H9 (cell line): ENCODE results near the gene TMEM114. TPM values are rescaled to one million over a fixed set of nuclear protein-coding genes. Genes with fewer than 3 reads are reported as not detected.

ENCODE experiments used
- DNase-seq: peaks from one replicate; pipeline ENCODE4 v3.0.0-alpha.2; 2017
- H2AFZ ChIP-seq: one replicate; pipeline ENCODE4 v1.6.1; 2013; ENCODE audit warnings: mild to moderate bottlenecking, low read length, control low read depth, moderate library complexity
- H2AK5ac ChIP-seq: 2 replicates; pipeline ENCODE4 v1.6.1; 2013; ENCODE audit warnings: low read length, control low read depth, mixed read lengths; ENCODE audit not compliant: insufficient read length
- H2BK120ac ChIP-seq: one replicate; pipeline ENCODE4 v1.6.1; 2013; ENCODE audit warnings: low read depth, mild to moderate bottlenecking, low read length, control low read depth, inconsistent platforms; ENCODE audit not compliant: poor library complexity, severe bottlenecking
- H2BK12ac ChIP-seq: 2 replicates; pipeline ENCODE4 v1.6.1; 2013; ENCODE audit warnings: low read length, control low read depth, mixed read lengths, low read depth; ENCODE audit not compliant: insufficient read length
- H2BK15ac ChIP-seq: 2 replicates; pipeline ENCODE4 v1.6.1; 2013; ENCODE audit warnings: low read depth, low read length, control low read depth
- H2BK20ac ChIP-seq: one replicate; pipeline ENCODE4 v1.6.1; 2013; ENCODE audit warnings: low read depth, mild to moderate bottlenecking, low read length, control low read depth, inconsistent platforms; ENCODE audit not compliant: poor library complexity, severe bottlenecking
- H2BK5ac ChIP-seq: 2 replicates; pipeline ENCODE4 v1.6.1; 2013; ENCODE audit warnings: low read length, control low read depth, mixed read lengths; ENCODE audit not compliant: insufficient read length
- H3K14ac ChIP-seq: 2 replicates; pipeline ENCODE4 v1.6.1; 2013; ENCODE audit warnings: low read length, control low read depth; ENCODE audit not compliant: insufficient read depth
- H3K18ac ChIP-seq: 2 replicates; pipeline ENCODE4 v1.6.1; 2013; ENCODE audit warnings: low read depth, mild to moderate bottlenecking, mixed read lengths, low read length, control low read depth; ENCODE audit not compliant: insufficient read length
- H3K23ac ChIP-seq: 2 replicates; pipeline ENCODE4 v1.6.1; 2013; ENCODE audit warnings: low read length, control low read depth, mixed read lengths, low read depth; ENCODE audit not compliant: insufficient read length
- H3K23me2 ChIP-seq: 2 replicates; pipeline ENCODE4 v1.6.1; 2013; ENCODE audit warnings: low read depth, mild to moderate bottlenecking, mixed read lengths, low read length, control low read depth; ENCODE audit not compliant: insufficient read length, poor library complexity, severe bottlenecking
- H3K27ac ChIP-seq: 2 replicates; pipeline ENCODE4 v1.5.1; 2013; ENCODE audit warnings: low read length, control low read depth, mixed read lengths, low read depth; ENCODE audit not compliant: insufficient read length
- H3K27me3 ChIP-seq: 2 replicates; pipeline ENCODE4 v1.6.1; 2013; ENCODE audit warnings: low read length, control low read depth, inconsistent platforms; ENCODE audit not compliant: insufficient read depth
- H3K4ac ChIP-seq: 2 replicates; pipeline ENCODE4 v1.6.1; 2013; ENCODE audit warnings: low read depth, mild to moderate bottlenecking, control low read depth, inconsistent platforms, low read length, moderate library complexity
- H3K4me1 ChIP-seq: 2 replicates; pipeline ENCODE4 v1.6.1; 2013; ENCODE audit warnings: low read length, control low read depth, inconsistent platforms; ENCODE audit not compliant: insufficient read depth
- H3K4me2 ChIP-seq: 2 replicates; pipeline ENCODE4 v1.6.1; 2013; ENCODE audit warnings: low read length, control low read depth, mixed read lengths; ENCODE audit not compliant: insufficient read length, insufficient read depth
- H3K56ac ChIP-seq: 2 replicates; pipeline ENCODE4 v1.6.1; 2013; ENCODE audit warnings: low read depth, mild to moderate bottlenecking, mixed read lengths, low read length, control low read depth; ENCODE audit not compliant: insufficient read length
- H3K79me1 ChIP-seq: 2 replicates; pipeline ENCODE4 v1.6.1; 2013; ENCODE audit warnings: low read depth, mild to moderate bottlenecking, moderate library complexity, low read length, control low read depth, inconsistent platforms; ENCODE audit not compliant: insufficient read depth, poor library complexity, severe bottlenecking
- H3K79me2 ChIP-seq: 2 replicates; pipeline ENCODE4 v1.6.1; 2013; ENCODE audit warnings: low read length, control low read depth, inconsistent platforms; ENCODE audit not compliant: insufficient read depth
- H3K9ac ChIP-seq: 2 replicates; pipeline ENCODE4 v1.6.1; 2013; ENCODE audit warnings: low read length, control low read depth, mixed read lengths; ENCODE audit not compliant: insufficient read length; ENCODE audit errors: extremely low read depth
- H3K9me3 ChIP-seq: one replicate; pipeline ENCODE4 v1.6.1; 2013; ENCODE audit warnings: low read depth, low read length, inconsistent platforms; ENCODE audit not compliant: control insufficient read depth
- H3T11ph ChIP-seq: one replicate; pipeline ENCODE4 v1.6.1; 2013; ENCODE audit warnings: mild to moderate bottlenecking, low read length, control low read depth, inconsistent platforms
- H4K20me1 ChIP-seq: one replicate; pipeline ENCODE4 v1.6.1; 2013; ENCODE audit not compliant: control insufficient read depth, insufficient read length, insufficient read depth
- H4K5ac ChIP-seq: 2 replicates; pipeline ENCODE4 v1.6.1; 2013; ENCODE audit warnings: low read depth, mild to moderate bottlenecking, mixed read lengths, low read length, control low read depth; ENCODE audit not compliant: insufficient read length
- H4K8ac ChIP-seq: replicated peaks from 2 replicates; pipeline ENCODE4 v1.6.1; 2013; ENCODE audit warnings: low read length, control low read depth, mixed read lengths, low read depth; ENCODE audit not compliant: insufficient read length
- H4K91ac ChIP-seq: 2 replicates; pipeline ENCODE4 v1.6.1; 2013; ENCODE audit warnings: low read depth, mild to moderate bottlenecking, moderate library complexity, mixed read lengths, low read length, control low read depth; ENCODE audit not compliant: insufficient read length
- H3K27ac Mint-ChIP-seq, 3 experiments: 2 replicates in 2 of 3; 3 replicates in 1 of 3; pipeline ENCODE4 v1.8.0; 2020 to 2021; ENCODE audit warnings: mixed read lengths in 3 of 3, mild to moderate bottlenecking in 1 of 3, moderate library complexity in 1 of 3
- H3K27me3 Mint-ChIP-seq: 2 replicates; pipeline ENCODE4 v1.8.0; 2021; ENCODE audit warnings: low read depth, mild to moderate bottlenecking, moderate library complexity, mixed read lengths
- H3K36me3 Mint-ChIP-seq, 3 experiments: 2 replicates in 2 of 3; 3 replicates in 1 of 3; pipeline ENCODE4 v1.8.0; 2020 to 2021; ENCODE audit warnings: low read depth in 3 of 3, mixed read lengths in 3 of 3; ENCODE audit not compliant: insufficient read depth in 1 of 3
- H3K4me1 Mint-ChIP-seq, 2 experiments: 2 replicates each; pipeline ENCODE4 v1.8.0; 2020; ENCODE audit warnings: mixed read lengths in 2 of 2
- H3K4me3 Mint-ChIP-seq, 2 experiments: 2 replicates in 1 of 2; 3 replicates in 1 of 2; pipeline ENCODE4 v1.8.0; 2020 to 2021; ENCODE audit warnings: mild to moderate bottlenecking in 2 of 2, mixed read lengths in 2 of 2, moderate library complexity in 1 of 2
- H3K9me3 Mint-ChIP-seq, 2 experiments: 2 replicates in 1 of 2; 3 replicates in 1 of 2; pipeline ENCODE4 v1.8.0; 2020; ENCODE audit warnings: mild to moderate bottlenecking in 2 of 2, mixed read lengths in 2 of 2, moderate library complexity in 1 of 2
- WGBS: extraction: QIAGEN DNeasy Blood & Tissue Kit; methylation state at CpG from one replicate; pipeline ENCODE4 v1.1.7; 2013; ENCODE audit warnings: missing lambda C conversion rate, low lambda C conversion rate, mixed read lengths; ENCODE audit not compliant: insufficient read length; ENCODE audit errors: extremely low coverage; 5-methylcytosine and 5-hydroxymethylcytosine counted together
- total RNA-seq: library from RNA; stranded (reverse); gene quantifications from 2 replicates; pipeline ENCODE4 v1.2.1, GENCODE V29; 2021
- TF ChIP-seq, protein P1 (sequence below): fragments of 200-600 bp; sonication (generic); conservative IDR thresholded peaks from 3 replicates; pipeline ENCODE4 v1.8.0; 2021; ENCODE audit warnings: antibody characterized with exemption, mild to moderate bottlenecking

TMEM114 gene
- total RNA-seq, 1 experiment from 2014 or later: 0.33 TPM

DNA sequence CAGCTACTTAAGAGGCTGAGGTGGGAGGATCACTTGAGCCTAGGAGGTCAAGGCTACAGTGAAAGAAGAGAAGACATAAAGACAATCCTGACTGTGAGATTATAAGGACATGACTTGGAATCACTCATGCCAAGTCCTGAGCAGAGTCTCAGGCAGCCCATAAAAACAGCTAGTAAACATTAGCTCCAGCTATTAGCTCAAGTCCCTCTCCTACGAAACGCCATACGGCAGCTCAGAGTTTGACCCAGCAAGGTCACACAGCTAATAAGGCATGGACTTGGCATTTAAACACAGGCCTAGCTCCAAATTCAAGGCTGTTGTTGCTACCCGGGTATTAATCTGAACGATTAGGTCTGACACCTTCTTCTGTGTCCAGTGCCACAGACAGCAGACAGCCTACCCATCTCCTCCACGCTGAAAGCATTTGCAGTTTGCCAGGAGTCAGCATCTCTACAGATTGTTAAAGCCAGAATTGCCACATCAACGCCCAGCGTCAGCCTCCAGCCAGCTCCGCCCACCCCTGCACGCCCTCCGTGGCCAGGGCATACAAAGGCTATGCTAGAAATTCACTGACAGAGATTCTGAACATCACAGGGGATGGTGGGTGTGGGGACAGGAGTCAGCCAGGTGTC, 9.9 kb upstream of the TMEM114 start:
- Histone ChIP-seq H3K18ac (no peak overlapping the region), H3K4me2 (no peak overlapping the region), H2AK5ac (no peak overlapping the region), H3K27me3 (no peaks in the 10 kb centered on the region), H2BK5ac (no peak overlapping the region), H2BK12ac (no peak overlapping the region), H3K9me3 (no peaks in the 10 kb centered on the region), H3K4ac (no peak overlapping the region), H3K27ac (no peak overlapping the region), H2BK15ac (no peak overlapping the region), H2BK120ac (no peak overlapping the region), H4K8ac (no peak overlapping the region), H3K4me1 (no peaks in the 10 kb centered on the region), H4K5ac (no peak overlapping the region), H3K14ac (no peak overlapping the region), H4K91ac (no peak overlapping the region), H2AFZ (no peak overlapping the region), H3K79me1 (no peaks in the 10 kb centered on the region), H3K56ac (no peak overlapping the region), H3T11ph (no peak overlapping the region), H3K23me2 (no peaks in the 10 kb centered on the region), H3K79me2 (no peaks in the 10 kb centered on the region), H2BK20ac (no peak overlapping the region), H4K20me1 (no peaks in the 10 kb centered on the region), H3K9ac (no peak overlapping the region), H3K23ac (no peak overlapping the region)
- peaks cover 0 to 1% (median 0%) of the 10 kb centered on the region in 3 experiments; a peak in 1 of 7 replicates for H3K36me3 Mint-ChIP-seq
- no peak overlapping the region for H3K27ac Mint-ChIP-seq
- H3K27me3 Mint-ChIP-seq: peaks cover 35% of the 10 kb centered on the region
- peaks cover 7 to 15% of the 10 kb centered on the region in 2 experiments for H3K4me1 Mint-ChIP-seq
- no peak overlapping the region for H3K4me3 Mint-ChIP-seq
- H3K9me3 Mint-ChIP-seq: peaks cover 8 to 11% of the 10 kb centered on the region in 2 experiments
- DNase-seq: no peak
- no CpG with 5 or more reads among the region's 11 CpGs for whole genome bisulfite sequencing
- TF ChIP-seq, protein P1, sequence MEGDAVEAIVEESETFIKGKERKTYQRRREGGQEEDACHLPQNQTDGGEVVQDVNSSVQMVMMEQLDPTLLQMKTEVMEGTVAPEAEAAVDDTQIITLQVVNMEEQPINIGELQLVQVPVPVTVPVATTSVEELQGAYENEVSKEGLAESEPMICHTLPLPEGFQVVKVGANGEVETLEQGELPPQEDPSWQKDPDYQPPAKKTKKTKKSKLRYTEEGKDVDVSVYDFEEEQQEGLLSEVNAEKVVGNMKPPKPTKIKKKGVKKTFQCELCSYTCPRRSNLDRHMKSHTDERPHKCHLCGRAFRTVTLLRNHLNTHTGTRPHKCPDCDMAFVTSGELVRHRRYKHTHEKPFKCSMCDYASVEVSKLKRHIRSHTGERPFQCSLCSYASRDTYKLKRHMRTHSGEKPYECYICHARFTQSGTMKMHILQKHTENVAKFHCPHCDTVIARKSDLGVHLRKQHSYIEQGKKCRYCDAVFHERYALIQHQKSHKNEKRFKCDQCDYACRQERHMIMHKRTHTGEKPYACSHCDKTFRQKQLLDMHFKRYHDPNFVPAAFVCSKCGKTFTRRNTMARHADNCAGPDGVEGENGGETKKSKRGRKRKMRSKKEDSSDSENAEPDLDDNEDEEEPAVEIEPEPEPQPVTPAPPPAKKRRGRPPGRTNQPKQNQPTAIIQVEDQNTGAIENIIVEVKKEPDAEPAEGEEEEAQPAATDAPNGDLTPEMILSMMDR: no peak
